Measurements from ENCODE around the gene SLC7A4.
"Not testable (repeated sequence)": the region's sequence is repeated elsewhere in the genome, so short reads cannot be mapped to it uniquely, and the experiment has no call there.

Gene SLC7A4

DNA sequence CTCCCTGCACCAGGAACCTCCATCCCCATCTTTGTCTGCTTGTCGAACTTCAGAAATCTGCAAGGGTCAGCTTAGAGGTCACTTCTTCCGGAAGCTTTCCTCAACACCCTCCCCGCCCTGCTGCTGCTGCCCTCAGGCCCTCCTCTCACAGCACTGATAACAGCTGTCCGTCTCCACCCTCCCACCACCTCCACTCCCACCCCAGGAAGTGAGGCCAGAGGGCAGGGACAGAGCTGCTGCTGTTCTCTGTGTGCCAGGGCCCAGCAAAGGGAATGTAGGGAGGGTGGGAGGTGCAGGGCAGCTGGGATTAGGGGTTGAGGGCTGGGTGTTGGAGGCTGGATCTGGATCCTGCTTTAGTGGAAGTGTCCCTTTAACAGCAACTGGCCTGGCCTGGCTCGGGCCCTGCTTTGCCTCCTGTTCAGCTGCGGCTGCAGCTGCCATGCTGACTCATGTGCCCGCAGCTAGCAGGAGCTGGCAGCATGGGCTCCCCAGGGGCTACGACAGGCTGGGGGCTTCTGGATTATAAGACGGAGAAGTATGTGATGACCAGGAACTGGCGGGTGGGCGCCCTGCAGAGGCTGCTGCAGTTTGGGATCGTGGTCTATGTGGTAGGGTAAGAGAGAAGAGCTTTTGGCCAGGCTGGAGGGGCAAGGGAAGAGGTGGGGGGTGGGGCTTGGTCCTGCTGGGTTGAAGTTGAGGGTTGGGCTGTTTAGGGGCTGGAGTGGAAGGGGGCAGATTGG, 17.5 kb downstream of the SLC7A4 start, which contains the start of gene P2RX6:
Gene P2RX6 (plus strand): TSS at position 440 of the 740 bp plus-strand sequence. CDS start 10 bp downstream, at position 450.
- peak; percentile 85 for DNase-seq

DNA sequence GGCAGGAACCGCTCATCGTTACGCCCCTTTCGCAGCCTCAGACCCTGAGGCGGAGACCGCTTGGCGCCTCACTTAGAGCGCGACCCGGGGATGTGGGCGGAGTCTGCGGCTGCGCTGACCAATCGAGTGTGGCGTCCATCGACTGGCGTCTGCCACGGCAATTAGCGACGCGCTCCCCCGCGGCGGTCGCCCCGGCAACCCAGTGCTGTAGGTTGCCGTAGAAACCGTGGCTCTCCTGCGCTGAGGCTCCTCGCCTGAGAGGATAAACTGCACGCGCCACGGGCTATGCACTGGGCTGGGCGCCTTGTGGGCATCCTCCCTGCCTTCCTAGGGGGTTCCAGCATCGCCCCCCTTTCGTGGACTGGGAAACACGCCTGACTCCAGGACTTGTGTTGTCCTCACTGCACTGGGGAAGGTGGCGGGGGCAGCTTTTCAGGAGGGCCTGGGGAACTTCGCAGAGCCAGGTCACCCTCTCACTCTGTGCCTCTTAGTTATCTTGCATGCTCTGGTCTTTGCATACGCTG, 18.1 kb downstream of the SLC7A4 start:
- DNase-seq: peak; percentile 94

DNA sequence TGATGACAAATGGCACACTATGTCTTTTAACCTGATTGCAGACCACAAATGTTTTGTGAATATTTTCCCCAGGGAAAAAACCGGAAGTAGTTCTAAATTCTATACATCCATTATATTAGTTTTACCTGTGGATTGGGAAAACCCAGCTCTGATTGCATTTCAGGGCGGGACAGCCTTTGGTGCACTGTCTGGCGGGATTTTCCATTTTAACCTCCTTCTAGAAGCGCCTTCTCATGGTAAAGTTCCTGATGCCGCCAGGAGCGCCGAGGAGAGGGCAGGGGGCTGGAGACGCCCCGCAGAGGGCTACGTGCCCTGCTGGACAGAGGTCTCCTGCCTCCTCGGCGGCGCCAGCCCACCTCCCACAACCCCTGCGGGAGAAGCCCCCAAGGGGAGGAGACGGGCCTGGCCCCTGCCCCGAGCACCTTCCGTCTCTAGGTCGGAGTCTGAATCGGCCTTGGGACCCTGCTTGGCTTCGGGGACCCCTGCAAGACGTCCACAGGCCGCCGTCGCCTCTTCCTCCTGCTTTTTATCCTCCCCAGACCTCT, 18.6 kb downstream of the SLC7A4 start:
- DNase-seq: peak; percentile 31

DNA sequence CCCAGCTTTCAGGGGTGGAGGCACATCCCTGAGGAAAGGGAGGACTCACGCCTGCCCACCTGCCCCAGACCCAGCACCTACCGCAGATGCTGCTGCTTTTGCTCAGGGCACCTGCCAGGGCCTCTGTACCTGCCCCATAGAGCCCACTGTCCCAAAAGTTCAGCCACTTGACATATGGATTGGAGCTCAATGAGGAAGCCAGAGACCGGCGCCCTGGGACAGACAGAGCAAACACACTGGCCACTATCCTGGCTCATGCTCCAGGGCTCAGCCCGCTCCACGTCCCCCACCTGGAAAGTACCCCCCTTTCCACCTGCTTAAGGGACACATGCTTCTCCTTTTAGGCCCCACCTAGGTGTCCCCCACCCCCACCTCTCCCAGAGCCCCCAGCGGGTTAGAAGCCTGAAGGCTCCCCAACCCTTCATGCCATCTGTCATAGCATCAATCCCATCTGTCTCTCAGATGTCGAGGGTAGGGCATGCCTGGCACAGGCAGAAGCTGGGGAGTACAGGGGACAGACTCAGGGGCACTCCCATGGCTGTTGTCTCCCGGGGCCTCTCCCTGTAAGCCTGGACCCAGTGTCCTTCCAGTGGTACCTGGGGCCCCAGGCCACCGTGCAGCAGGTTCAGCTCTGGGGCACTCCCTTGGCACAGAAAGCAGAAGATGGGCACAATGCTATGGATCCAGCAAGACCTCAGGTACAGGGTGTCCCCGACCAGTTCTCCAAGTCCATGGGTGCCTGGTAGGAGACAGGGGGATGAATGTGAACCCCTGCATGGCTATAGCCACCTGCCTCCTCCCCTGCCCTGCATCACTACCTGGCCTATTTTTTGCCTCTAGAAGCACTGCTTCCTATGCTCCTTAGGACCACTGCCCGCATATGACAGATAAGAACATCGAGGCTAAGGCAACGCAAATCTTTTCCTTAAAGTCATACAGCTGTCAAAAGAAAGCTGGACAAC, 19.6 kb downstream of the SLC7A4 start:
- DNase-seq: no peak

DNA sequence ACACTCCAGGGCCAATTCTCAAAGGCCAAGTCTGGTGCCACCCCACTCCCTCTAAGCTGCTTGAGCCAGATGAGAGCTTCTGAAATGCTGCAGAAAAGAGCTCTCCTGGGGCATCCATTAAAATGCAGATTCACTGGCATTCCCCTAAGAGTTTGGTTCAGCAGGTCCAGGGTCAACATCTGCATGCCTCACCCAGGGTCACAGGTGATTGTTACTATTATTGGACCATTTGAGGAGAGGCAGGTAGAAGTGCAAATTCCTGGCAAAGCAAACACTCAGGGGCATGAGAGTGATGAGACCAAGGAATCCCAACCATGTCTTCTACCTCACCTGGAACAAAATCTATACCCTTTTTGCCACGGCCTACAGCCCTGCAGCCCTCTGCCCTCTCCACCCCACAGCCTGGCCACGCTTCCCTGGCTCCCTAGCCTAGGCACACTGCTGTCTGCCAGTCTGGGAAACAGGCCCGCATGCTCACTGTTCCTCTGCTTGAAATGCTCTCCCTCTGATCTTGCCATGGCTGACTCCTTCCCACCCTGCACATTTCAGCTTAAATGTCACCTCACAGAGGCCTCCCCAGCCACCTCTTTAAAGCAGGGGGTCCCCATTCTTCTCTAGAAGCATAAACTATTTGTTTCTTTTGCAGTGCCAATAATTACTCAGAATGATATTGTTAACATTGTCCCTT, 21.8 kb downstream of the SLC7A4 start:
- no peak for DNase-seq

DNA sequence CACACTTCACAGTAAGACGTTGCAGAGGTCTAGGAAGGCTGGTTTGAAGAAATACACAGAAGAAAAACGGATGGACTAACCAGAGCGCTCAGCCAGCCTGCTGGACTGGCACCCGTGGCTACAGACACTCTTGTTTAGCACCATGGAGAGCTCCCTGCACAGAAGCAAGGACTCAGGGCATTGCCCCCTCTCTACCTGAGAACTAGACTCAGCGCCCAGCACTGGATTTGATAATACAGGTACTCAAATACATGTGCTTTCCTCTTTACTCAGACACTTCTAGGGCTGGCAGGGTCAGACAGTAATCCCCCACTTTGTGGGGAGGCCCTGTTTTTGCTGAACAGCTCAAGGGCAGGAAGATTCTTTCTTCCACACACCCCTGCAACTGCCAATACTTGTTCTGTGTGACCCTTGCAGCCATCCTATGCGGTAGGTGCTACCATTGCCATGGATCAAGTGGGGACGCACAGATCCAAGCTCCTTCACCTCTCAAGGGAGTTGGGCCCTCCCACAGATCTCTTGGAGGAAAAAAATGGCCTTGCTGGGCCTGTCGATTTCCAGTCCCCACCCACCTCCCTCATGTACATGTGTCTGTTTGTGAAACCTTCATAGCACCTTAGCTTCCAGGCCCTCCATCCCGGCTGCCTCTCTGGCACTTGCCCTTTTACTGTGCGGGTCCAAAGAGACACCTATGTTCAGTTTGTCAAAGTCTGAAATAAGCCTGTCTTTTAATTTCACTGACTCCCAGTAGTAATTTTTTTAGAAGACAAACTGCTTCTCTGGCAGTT, 22.5 kb downstream of the SLC7A4 start:
- no peak for DNase-seq

DNA sequence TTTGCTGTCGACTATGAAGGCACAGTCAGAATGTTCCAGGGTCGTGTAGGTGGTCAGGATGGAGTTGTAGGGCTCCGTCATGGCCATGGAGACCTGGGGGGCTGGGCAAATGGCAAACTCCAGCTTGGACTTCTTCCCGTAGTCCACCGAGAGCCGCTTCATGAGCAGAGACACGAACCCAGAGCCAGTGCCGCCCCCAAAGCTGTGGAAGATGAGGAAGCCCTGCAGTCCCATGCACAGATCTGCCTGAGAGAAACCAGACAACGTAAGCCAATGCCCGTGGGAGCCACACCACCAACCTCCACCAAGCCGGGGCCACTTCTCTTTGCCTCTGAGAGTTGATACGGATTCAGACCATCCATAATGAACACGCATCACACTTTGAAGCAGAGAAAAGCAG, 23.2 kb downstream of the SLC7A4 start:
- DNase-seq: not testable (repeated sequence)

DNA sequence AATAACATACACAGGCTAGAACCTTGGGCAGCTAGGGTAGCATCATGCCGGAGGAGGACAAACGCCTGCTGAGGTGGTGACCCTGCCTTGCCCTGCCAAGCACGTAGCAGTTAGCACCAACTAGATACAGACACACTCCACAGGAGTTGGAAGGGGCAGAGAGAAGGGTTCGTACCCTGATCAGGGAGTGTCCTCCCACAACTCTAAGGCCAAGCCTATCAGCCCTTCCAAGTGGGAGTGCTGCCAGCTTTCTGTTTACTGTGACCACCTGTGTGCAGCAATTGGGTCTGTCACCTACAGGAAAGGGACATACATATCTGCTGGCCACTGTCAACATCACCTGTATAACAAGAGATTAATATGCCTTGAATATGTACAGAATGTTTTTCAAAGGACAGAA, 28.6 kb downstream of the SLC7A4 start:
- DNase-seq: peak; percentile 49

DNA sequence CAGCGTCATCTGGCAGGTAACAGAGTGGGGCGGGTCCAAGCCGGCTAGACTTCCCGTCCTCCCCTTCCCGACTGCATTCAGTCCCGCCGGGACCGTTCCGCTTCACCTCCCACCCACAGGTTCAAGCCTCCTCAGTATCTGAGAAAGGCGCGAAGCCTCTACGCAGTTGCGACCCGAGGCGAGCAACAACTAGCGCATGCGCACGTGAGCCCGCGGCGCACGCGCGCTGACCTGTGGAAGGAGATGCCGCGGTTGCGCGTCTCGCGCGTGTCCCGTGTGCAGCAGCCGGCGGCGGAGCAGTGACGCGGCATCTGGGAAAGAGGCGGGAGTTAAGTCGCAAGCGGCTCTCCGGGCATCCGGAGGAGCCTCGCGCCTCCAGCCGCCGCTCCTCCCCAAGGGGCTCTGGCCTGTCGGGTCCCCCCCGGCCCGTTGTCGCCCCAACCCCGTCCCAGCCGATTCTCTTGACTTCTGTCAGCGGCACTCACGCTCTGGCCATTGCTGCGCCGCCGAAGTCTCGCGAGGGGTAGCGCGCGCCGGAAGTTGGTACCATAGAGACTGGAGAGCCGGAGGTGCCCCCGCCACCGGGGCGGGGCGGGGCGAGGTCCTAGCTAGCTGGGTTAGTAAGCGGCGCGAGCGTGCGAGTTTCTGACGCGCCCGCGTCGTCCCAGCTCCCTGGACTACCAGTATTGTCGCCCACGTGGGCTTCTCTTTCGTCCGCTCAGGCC, 30.6 kb downstream of the SLC7A4 start, which contains the start of gene THAP7:
Gene THAP7 (minus strand): TSS at position 518 of the 725 bp plus-strand sequence. CDS start 207 bp downstream, at position 311.
- DNase-seq: peak; percentile 92

DNA sequence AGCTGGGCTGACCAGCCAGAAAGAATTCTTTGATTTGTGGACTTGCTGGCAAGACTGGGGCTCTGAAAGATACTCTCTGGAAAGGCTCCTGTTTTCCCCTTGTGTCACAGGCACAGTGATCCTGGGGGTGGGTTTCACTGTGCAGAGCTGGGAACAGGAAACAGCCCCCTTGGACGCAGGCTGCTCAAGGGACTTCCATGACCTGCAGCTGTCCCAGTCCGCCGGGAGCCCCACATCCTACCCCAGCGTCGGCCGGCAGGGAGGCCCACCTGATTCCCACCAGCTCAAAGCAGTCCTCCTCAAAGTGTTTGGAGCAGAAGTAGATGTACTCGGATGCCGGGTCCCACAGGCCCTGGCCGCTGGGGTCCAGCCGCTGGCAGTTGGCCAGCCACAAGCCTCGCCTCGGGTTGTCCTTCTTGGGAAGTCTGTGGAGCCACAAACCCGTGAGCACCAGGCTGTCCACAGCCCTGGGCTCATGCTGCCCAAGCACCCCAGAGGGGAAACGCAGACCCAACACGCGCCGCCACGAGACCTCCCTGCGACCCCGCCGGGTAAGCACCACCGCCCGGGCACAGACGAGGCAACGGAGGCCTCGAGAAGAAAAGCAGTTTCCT, 31.3 kb downstream of the SLC7A4 start:
- DNase-seq: no peak

DNA sequence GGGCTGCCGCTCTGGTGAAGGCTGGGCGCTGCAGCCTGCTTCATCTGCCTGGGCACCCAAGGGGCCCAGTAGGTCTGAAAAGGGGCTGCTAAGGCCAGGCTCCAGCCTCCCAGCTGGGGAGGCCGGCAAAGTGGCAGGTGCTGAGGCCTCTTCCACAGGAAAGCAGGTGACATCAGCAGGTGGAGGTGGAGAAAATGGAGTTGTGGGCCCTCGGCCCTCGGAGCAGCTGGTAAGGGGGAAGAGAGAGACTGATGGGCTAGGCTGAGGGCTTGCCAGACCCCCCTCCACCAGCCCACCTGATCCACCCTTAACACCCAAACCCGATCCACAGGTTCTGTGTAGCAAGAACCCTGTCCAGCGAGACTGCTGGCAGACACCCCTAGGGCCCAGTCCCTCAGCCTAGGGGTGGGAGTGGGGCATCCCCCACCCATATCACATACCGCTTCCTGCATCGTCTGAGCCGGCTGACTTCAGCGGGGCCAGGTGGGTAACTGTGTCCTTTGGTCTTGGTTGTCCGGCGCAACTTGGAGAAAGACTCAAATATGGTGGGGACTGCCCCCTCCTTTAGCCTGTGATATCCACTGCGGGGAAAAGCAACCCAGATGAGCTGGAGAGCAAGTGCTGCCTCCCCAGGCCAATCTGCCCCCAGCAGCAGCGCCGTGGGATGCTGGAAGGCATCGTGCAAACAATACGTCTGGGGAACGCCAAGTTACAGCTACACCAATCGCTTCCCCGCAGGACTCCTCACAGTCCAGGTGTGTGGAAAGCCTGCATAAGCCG, 32.0 kb downstream of the SLC7A4 start:
- peak; percentile 42 for DNase-seq

DNA sequence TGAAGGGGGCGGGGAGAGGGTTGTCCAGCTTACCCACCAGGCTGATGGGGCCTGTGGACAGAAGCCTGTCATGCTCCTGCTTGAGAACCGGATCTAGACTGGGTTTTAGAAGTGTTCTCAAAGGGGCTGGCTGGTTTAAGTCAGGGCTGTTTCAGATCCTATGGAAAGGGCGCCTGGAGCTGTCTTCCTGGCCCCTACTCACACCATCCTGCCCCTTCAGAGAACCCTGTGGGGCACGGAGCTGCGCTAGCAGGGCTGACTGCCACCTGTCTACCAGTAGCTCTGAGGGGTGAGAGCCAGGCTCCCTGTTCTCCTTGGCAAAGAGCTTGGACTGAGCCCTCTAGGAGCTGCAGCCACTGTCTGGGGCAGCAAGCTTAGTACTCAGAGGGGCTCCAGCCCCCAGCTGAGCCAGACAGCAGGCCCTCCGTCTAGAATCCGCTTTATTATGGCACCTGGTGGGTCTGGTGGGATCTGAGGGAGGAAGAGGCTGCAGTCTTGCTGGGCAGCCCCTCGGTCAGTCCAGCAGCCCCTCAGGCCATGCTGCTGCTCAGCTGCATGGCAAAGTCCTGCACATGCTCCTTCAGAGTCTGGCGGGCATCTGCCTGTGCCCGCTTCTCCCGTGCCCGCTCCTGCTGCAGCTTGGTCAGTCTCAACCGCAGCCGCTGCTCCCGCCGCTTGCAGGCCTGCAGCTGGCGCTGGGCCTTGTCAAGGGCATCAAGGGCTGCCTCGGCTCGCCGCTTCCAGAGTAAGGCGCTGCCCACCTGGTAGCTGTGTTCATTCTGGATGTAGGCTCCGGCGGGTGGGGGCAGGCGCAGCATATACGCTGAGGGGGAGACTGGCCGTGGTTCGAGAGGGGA, 32.8 kb downstream of the SLC7A4 start:
- DNase-seq: no peak

DNA sequence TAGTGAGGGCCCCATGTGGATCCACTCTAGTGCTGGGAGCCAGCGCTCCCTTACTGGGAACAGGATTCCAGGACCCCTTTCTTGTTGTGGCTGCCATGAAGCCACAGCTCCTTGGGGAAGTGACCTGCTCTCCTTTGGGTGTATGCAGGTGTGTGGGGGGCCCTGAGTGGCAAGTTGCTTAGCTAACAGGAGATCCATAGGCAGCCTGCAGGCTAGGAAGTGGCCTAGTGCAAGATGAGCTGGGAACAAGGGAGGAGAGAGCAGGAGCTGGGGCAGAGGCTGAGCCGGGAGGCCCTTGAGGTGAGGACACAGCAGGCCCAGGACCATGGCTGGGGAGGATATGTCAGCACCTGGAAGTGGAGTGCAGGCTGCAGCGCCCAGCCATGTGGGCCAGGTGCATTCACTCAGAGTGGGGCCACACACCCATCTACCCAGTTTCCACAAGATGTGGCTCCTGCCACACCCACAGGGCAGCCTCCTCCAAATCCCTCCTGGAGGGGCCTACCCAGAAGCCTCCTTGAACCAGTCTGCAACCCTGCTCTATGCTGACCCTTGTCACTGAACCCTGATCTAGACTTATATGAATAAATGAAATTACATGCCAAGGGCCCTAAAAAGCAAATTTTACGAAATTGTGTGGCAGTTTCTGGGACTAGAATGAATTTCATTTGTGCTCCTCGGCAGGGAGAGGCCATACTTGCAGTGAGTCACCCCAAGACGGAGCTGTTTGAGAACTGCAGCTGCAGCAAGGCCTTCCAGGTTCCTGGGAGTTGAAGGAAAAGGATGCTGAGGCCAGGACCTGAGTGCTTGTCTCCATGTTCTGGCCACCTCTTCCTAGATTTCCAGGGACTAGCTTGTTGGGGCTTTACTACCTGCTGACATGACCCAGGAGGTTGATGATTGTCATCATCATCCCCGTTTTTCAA, 33.7 kb downstream of the SLC7A4 start:
- no peak for DNase-seq

DNA sequence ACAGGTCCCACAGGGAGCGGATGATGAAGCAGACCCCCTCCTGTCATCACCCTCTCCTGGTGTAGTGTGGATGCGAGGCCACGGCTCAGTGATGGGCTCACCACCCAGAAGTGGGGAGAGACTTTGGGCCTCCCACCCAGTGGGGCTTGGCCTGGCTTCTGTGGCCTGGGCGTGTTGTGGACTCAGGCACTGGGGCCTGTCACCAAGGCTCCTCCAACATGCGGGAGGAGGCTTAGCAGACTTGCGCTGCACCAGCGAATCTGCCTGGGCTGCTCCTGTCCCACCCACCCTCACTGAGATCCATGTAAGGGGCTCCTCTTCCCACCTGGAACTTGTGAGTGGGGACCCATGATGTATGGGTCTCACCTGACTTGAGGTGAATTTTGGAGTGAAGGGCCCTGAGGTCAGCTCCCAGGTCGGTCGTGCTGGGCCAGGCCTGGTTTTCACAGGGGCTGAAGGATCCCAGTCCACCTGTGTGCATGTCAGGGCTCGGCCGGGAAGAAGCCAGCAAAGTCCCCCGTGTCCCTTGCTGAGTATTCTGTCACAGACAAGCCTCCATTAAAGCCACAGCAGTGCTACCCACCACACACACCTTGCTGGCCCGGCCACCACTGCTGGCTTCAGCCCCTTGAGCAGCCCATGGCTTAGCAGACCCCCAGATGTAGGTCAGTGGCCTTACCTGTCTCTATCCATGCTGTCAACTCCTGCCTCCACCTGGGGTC, 34.7 kb downstream of the SLC7A4 start:
- no peak for DNase-seq

DNA sequence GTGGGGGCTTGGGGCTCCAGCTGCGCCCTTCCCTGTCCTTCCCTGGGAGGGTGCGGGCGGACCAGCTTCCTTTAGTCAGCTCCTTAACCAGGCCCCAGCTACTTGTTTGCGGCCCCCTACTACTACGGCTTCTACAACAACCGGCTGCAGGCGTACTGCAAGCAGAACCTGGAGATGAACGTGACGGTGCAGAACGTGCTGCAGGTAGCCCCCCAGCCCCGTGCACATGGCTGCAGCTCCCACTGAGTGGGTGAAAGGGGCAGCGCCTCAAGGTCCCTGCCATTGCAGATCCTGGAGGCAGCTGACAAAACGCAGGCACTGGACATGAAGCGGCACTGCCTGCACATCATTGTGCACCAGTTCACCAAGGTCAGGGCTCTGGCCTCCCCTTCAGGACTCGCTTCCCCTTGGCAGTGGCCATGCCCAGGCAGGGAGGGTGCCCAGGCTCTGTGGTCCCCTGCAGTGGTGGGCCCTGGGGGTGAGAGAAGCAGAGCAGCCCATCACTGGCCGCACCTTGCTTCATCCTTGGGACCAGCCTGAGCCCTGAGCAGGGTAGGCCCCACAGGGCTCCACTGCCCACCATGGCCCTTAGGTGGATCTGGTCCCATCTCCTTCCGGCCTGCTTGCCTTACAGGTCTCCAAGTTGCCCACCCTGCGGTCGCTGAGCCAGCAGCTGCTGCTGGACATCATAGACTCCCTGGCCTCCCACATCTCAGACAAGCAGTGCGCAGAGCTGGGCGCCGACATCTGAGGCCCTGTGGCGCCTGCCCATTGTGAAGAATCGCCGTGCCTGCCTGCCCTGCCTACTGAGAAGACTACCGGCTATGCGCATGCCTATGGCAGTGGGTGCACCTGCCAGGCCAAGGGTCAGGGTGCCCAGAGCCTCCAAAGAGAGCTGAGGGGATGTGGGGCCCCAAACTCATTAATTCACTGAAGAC, 35.5 kb downstream of the SLC7A4 start:
- DNase-seq: no peak

DNA sequence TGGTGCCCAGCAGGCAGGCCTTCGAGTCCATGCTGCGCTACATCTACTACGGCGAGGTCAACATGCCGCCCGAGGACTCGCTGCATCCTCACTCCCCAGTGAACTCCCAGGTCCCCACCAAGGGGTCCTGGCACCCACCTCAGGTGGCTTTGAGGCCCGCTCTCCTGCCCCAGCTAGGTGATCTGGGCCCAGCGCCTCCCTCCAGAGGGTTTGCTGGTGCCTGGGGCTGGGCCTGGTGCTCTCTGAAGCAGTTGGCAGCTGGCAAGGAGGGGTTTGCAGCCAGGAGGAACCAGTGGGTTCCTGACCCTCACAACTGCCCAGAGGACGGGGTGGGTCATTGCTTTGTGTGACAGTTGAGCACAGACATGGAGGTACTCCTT, 36.3 kb downstream of the SLC7A4 start:
- no peak for DNase-seq
